Loucy (cell line): ENCODE results near the gene MACROD2.

Experiments used
- H2AFZ ChIP-seq: fragments of 200-600 bp; sonication (generic); 2 replicates; pipeline ENCODE4 v1.6.0; 2016; ENCODE audit warnings: antibody characterized with exemption, mild to moderate bottlenecking, low read length, moderate library complexity
- H3F3A ChIP-seq: fragments of 200-600 bp; 2 replicates; pipeline ENCODE4 v1.6.0; 2016; ENCODE audit warnings: antibody characterized with exemption, low read depth, mild to moderate bottlenecking
- H3K27me3 ChIP-seq: fragments of 200-600 bp; sonication (generic); 2 replicates; pipeline ENCODE4 v1.6.1; 2014; ENCODE audit warnings: low read length, mild to moderate bottlenecking; ENCODE audit not compliant: insufficient read depth, poor library complexity, severe bottlenecking
- H3K36me3 ChIP-seq: fragments of 200-600 bp; sonication (generic); 2 replicates; pipeline ENCODE4 v1.6.1; 2016; ENCODE audit warnings: low read length; ENCODE audit not compliant: insufficient read depth
- H3K4me1 ChIP-seq: fragments of 200-600 bp; sonication (generic); 2 replicates; pipeline ENCODE4 v1.5.1; 2014; ENCODE audit warnings: low read length, mild to moderate bottlenecking; ENCODE audit not compliant: insufficient read depth, poor library complexity, severe bottlenecking
- H3K4me2 ChIP-seq: fragments of 200-600 bp; sonication (generic); 2 replicates; pipeline ENCODE4 v1.6.0; 2014; ENCODE audit warnings: antibody characterized with exemption, low read length, low read depth, mild to moderate bottlenecking; ENCODE audit not compliant: poor library complexity, severe bottlenecking
- H3K4me3 ChIP-seq: fragments of 200-600 bp; sonication (generic); 2 replicates; pipeline ENCODE4 v1.5.1; 2014; ENCODE audit warnings: low read length, mild to moderate bottlenecking, mixed read lengths; ENCODE audit not compliant: poor library complexity, severe bottlenecking
- H3K79me2 ChIP-seq: fragments of 200-600 bp; sonication (generic); 2 replicates; pipeline ENCODE4 v1.6.1; 2014; ENCODE audit warnings: low read length; ENCODE audit not compliant: insufficient read depth
- H3K9ac ChIP-seq: fragments of 200-600 bp; sonication (generic); 2 replicates; pipeline ENCODE4 v1.6.0; 2014; ENCODE audit warnings: mild to moderate bottlenecking, low read depth, low read length, moderate library complexity; ENCODE audit not compliant: poor library complexity, severe bottlenecking
- H3K9me2 ChIP-seq: fragments of 200-600 bp; sonication (generic); replicated peaks from 2 replicates; pipeline ENCODE4 v1.6.1; 2016; ENCODE audit warnings: low read depth, low read length, mixed read lengths
- H3K9me3 ChIP-seq: fragments of 200-600 bp; sonication (generic); 2 replicates; pipeline ENCODE4 v1.6.1; 2014; ENCODE audit warnings: mild to moderate bottlenecking, antibody characterized with exemption, low read length, low read depth; ENCODE audit not compliant: insufficient read depth
- H4K20me1 ChIP-seq: fragments of 200-600 bp; sonication (generic); 2 replicates; pipeline ENCODE4 v1.6.0; 2014; ENCODE audit warnings: antibody characterized with exemption, low read length, mild to moderate bottlenecking; ENCODE audit not compliant: insufficient read depth, poor library complexity, severe bottlenecking
- CTCF ChIP-seq: fragments of 200-600 bp; sonication (generic); conservative IDR thresholded peaks from 2 replicates; pipeline ENCODE4 v1.5.1; 2014; ENCODE audit warnings: mild to moderate bottlenecking, antibody characterized with exemption, low read length
- EZH2phosphoT487 ChIP-seq: fragments of 200-600 bp; IDR thresholded peaks from 2 replicates; pipeline ENCODE4 v1.6.1; 2018; ENCODE audit warnings: antibody characterized with exemption, mild to moderate bottlenecking, moderate library complexity, borderline replicate concordance

MACROD2 gene

GRCh38 chr20:14284443-14284842 is 289.1 kb downstream of the MACROD2 start:
- Histone ChIP-seq H3K79me2 (no peaks in the 10 kb centered on the region), H3K9ac (no peak overlapping the region), H4K20me1 (no peaks in the 10 kb centered on the region), H3K9me3 (no peaks in the 10 kb centered on the region), H3K4me1 (no peaks in the 10 kb centered on the region), H3K27me3 (no peaks in the 10 kb centered on the region), H3K4me2 (no peak overlapping the region), H3K4me3 (no peak overlapping the region), H3F3A (no peaks in the 10 kb centered on the region), H2AFZ (no peak overlapping the region), H3K36me3 (no peaks in the 10 kb centered on the region), H3K9me2 (no peaks in the 10 kb centered on the region)
- no peak for TF ChIP-seq CTCF
- TF ChIP-seq EZH2phosphoT487 = no peak

- Histone ChIP-seq H3F3A (no peaks in the 10 kb centered on the region), H3K9me2 (no peaks in the 10 kb centered on the region), H3K79me2 (no peaks in the 10 kb centered on the region), H3K9me3 (no peaks in the 10 kb centered on the region), H3K36me3 (no peaks in the 10 kb centered on the region), H3K27me3 (no peaks in the 10 kb centered on the region), H3K4me2 (no peak overlapping the region), H3K4me3 (no peak overlapping the region), H2AFZ (no peak overlapping the region), H4K20me1 (no peaks in the 10 kb centered on the region), H3K9ac (no peak overlapping the region), H3K4me1 (no peaks in the 10 kb centered on the region)
- TF ChIP-seq CTCF (no peak), EZH2phosphoT487 (no peak)
Measured at GRCh38 chr20:14288341-14289330, 293.3 kb downstream of the MACROD2 start.

GRCh38 chr20:14291502-14291901 is 296.2 kb downstream of the MACROD2 start:
- Histone ChIP-seq H4K20me1 (no peaks in the 10 kb centered on the region), H3K4me2 (no peak overlapping the region), H2AFZ (no peak overlapping the region), H3K9me3 (no peaks in the 10 kb centered on the region), H3K27me3 (no peaks in the 10 kb centered on the region), H3K4me1 (no peaks in the 10 kb centered on the region), H3K79me2 (no peaks in the 10 kb centered on the region), H3K4me3 (no peak overlapping the region), H3K9ac (no peak overlapping the region), H3F3A (no peaks in the 10 kb centered on the region), H3K9me2 (no peaks in the 10 kb centered on the region), H3K36me3 (no peaks in the 10 kb centered on the region)
- TF ChIP-seq CTCF (no peak), EZH2phosphoT487 (no peak)
